Panc1 (cell line): ENCODE measurements around the gene HOXA7.

Experiments used
- CTCF ChIP-seq: fragments of 450-650 bp; IDR thresholded peaks from 2 replicates; pipeline ENCODE4 v1.5.1; 2017; ENCODE audit warnings: mild to moderate bottlenecking
- POLR2AphosphoS5 ChIP-seq: IDR thresholded peaks from 2 replicates; pipeline ENCODE4 v1.6.1; 2012; ENCODE audit warnings: mild to moderate bottlenecking, low read depth, low read length, moderate library complexity
- REST ChIP-seq, 2 experiments: IDR thresholded peaks; 2 replicates each; pipeline ENCODE4 v1.6.1; 2011 to 2012; ENCODE audit warnings: low read depth in 2 of 2, control low read depth in 1 of 2, low read length in 1 of 2, mild to moderate bottlenecking in 1 of 2, moderate library complexity in 1 of 2; ENCODE audit not compliant: insufficient read depth in 1 of 2

- no peak for TF ChIP-seq REST (IDR thresholded peaks at IDR 0.05; ENCODE audit: insufficient read depth in 1 of 2, low read depth in 2 of 2, low read length in 1 of 2)
- TF ChIP-seq POLR2AphosphoS5: no peak
- TF ChIP-seq CTCF: no peak
Observed at GRCh38 chr7:27184337-27185012, 28.0 kb upstream of the HOXA7 start.
